Amniotic epithelial cell (primary cell): Measurements from ENCODE around the gene SMIM17.
"Not testable (repeated sequence)": the region's sequence is repeated elsewhere in the genome, so short reads cannot be mapped to it uniquely, and the experiment has no call there.

ENCODE experiments used
- DNase-seq: peaks from one replicate; pipeline ENCODE4 v3.0.0-alpha.2; 2010; ENCODE audit warnings: low read depth

SMIM17 gene

DNA sequence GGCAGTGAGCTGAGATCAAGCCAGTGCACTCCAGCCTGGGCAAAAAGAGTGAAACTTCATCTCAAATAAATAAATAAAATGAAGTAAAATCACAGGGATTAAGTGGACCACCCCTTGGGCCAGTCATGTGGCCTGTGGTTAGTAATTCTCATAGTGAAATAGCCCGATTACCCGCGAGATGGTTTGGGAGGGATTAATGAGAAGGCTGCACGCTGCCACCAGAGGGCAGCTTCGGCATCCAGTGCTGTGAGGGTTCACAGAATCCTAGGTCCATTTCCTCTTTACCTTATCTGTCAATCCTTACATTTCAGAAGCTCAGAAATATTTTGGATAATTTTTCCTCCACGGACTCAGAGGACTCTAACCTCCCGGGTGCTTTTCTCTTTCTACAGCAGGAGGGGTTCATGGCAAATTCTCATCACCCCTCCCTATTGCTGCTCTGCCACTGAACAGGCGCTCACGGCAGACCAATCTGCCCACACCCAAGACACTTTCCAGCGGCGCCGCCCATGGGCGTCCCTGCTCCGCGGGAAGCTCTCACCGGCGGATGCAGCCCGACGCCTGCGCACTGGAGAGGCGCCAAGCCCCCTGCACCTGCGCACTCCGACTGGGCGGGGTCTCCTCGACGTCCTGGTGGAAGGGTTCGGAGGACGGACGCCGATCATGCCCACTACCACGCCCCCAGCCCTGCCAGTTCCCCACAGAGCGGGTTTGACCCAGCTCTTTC, 17.6 kb downstream of the SMIM17 start:
- no peak for DNase-seq

DNA sequence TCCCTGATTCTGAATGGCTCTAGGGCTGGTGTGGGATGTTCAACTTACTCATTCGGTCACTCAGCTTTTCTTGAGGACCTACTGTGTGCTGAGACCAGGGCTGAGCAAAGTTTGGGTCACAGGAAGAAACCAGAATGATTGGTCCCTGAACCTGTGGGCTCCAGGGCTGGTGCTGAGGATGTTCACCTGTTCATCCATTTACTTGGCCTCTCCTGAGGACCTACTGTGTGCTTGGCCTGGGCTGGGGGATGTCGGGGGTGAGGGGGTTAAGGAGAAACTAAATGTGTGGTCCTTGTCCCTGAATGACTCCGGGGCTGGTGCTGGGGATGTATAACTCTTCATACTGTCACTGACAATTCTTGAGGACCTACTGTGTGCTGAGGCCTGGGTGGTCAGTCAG, 18.3 kb downstream of the SMIM17 start:
- no peak for DNase-seq

DNA sequence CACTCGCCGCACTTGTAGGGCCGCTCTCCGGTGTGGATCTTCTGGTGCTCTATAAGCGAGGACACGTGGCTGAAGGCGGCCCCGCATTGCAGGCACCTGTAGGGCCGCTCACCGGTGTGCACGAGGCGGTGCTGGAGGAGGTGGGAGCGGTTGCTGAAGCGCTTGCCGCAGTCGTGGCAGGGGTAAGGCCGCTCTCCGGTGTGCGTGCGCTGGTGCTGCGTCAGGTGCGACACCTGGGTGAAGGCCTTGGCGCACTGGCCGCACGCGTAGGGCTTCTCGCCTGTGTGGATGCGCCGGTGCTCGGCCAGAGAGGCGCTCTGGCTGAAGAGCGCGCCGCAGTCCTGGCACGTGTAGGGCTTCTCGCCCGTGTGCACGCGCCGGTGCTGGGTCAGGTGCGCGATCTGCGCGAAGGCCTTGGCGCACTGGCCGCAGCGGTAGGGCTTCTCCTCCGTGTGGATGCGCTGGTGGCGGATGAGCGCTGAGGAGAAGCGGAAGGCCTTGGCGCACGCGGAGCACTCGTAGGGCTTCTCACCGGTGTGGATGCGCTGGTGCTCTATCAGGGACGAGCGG, 21.1 kb downstream of the SMIM17 start:
- DNase-seq = no peak

DNA sequence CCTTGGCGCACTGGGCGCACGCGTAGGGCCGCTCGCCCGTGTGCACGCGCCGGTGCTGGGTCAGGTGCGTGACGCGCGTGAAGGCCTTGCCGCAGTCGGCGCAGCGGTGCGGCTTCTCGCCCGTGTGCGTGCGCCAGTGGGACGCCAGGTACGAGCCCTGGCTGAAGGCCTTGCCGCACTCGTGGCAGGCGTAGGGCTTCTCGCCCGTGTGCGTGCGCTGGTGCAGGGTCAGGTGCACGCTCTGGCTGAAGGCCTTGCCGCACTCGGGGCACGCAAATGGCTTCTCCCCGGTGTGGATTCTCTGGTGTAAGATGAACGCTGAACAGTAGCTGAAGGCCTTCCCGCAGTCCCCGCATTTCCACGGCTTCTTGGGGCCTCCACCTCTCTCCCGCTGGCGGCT, 21.6 kb downstream of the SMIM17 start:
- DNase-seq = no peak

GRCh38 chr19:56667311-56667870, 24.4 kb downstream of the SMIM17 start:
- no peak for DNase-seq

DNA sequence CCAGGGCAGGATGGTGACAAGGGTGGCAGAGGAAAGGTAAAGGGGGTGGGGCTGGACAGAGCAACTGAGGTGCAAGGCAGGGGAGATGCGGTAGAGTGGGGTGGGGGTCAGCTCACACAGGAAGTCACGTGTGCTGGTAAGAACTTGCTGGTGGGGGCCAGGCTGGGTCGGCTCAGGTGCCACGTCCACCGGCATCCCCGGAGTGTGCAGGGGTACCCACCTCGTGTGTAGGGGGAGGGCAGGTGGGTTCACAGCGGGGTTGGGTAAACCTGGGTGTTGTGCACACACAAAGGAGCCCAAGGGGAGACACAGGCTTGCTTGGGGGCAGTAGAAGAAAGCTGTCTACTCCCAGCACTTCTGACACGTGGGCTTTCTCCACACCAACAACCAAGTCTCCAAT, 25.7 kb downstream of the SMIM17 start:
- no peak for DNase-seq

DNA sequence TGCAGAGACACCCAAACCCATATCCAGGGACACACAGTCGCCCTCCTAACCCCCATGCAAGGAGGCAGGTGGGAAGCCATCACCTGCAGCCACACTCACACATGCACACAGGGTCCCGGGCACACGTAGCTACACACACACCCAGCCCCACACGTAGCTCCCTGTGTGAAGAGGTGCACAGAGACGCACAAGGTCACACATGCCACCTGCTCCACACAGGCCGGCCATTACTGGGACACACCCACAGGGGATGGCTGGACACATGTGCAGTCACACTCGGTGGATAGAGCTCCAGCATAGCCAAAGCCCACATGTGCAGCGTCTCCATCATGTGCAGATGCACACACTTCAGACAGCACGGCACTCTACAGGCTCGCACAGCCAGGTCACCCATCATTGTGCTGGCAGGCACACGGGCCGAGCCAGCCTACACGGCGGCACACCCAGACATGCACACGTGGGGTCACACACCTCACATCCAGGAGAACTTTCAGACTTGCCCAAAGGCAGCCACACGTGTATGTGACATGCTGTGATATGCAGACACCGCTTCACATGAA, 27.5 kb downstream of the SMIM17 start:
- DNase-seq = no peak

- no peak for DNase-seq
Measured at GRCh38 chr19:56670961-56671612, 28.1 kb downstream of the SMIM17 start.

- DNase-seq = no peak
Measured at GRCh38 chr19:56671613-56671994, 28.6 kb downstream of the SMIM17 start, which contains the start of gene ZNF835. TSS of gene ZNF835 (minus strand) at chr19:56671757. CDS start at chr19:56665198, 6,559 bp downstream.

DNA sequence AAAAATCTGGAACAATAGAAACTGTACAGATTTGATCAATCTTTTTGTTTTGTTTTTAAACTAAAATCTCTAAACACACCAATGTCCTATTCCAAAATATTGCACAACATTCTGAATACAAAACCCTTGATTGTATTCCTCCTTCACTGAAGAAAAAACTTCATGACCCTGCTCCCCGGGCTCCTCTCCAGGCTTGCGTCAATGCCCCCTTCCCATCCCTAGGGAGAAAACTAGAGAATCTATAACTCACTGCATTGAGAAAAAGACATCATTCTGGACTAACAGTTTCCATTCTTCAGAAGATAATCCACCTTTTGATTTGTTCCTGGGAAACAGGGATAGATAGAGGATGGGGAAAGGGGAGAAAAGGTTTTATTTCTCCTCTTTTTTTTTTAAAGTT, 29.7 kb downstream of the SMIM17 start:
- not testable (repeated sequence) for DNase-seq

DNA sequence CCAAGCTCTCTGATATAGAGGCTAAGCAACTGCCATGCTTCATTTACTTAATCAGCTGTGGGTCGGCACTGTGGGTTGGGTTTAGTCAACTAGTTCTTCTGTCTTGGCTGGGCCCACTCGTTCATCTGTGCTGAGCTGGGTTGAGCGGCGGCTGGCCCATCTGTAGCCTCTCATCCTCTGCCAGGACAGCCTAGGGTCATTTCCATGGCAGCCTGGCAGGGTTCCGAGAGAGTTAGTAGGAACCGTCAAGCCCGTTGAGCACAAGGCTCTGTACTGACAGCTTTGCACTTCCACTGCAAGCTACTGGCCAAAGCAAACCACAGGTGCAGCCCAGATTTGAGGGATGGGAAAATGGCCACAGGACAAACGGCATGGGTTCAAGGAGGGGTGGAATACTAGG, 35.2 kb downstream of the SMIM17 start:
- DNase-seq = no peak

GRCh38 chr19:56681702-56682101, 38.7 kb downstream of the SMIM17 start:
- DNase-seq = no peak

- DNase-seq = no peak
Measured at GRCh38 chr19:56683116-56683515, 40.2 kb downstream of the SMIM17 start.

DNA sequence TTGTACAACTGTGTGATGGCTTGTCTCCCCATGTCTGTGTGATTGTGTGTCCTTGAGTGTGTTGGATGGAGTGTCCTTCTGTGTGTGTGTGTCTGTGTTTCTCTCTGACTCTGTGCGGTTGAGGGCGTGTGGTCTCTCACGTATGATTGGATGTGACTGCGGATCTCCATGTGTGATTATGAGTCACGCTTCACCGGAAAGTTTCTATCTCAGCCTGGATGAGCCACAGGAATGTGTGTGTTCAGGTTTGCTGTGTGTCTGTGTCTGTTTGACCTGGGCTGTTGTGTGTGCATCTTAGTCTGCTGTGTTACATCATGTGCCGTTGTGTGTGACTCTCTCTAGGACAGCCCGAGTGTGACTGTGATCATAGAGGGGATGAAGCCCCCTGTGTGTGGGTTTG, 44.1 kb downstream of the SMIM17 start:
- no peak for DNase-seq

DNA sequence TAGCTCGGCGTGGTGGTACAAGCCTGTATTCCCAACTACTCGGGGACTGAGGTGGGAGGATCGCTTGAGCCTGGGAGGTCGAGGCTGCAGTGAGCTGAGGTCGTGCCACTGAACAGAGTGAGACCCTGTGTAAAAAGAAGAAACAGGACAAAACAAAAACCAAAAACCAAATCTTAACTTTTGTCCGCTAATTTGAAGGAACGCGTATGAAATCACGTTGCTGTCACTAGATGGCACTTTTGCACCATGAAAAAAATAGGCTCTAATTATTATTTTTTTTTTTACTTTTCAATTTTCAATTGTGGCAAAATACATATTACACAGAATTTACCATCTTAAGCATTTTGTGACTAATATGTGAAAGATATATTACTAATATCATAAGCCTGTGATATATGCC, 46.2 kb downstream of the SMIM17 start:
- no peak for DNase-seq

GRCh38 chr19:56690670-56691069, 47.7 kb downstream of the SMIM17 start:
- DNase-seq = no peak

DNA sequence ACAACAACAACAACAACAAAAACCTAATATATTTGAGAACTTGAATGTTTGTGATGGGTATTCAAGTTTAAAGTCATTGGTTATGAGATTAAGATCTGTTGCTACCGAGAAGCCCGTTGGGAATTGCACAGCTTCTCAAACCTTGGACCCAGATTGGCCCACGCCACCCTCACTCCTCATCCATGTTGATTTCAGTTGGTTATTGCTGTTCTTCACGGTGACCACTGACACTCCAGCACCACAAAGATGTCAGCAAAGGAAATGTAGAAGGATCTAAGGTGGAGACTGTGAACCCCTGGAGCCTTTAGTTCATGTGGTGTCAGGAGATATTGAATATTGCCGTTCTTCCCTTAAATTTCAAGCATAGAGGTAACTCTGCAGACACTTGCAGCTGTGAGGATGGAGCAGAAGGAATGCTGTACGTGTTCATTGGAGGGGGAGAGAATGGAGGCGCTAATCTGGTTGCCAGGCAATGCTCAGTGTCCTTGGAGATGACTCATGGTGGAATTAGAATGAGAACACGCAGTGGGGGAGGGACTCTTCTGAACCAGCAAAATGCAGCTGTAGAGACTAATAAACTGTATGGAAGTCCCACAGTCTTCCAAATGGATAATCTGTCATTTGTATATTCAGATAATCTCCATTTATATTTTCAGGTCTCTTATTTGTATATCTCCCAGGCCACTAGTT, 49.4 kb downstream of the SMIM17 start:
- DNase-seq = no peak

GRCh38 chr19:56699552-56699951, 56.6 kb downstream of the SMIM17 start:
- DNase-seq = no peak

- no peak for DNase-seq
Measured at GRCh38 chr19:56701895-56702294, 58.9 kb downstream of the SMIM17 start.

DNA sequence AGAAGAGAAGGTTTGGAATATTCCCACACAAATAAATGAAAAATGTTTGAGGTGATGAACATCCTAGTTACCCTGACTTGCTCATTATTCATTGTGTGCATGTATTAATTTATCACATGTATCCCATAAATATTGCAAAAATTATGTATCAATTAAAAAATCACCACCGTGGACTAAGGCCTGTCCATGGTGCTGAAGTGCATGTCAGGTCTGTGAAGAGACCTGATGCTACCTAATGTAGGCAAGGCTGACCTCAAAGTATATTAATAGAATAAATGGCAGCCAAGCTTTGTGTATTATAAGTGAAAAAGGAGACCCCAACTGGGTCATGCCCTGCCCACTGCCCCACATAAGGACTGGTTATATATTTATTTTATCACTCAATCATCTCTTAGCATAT, 63.0 kb downstream of the SMIM17 start:
- no peak for DNase-seq
